Sigmoid colon (tissue), 7 donors: ENCODE results near the gene OR56A4. TPM values are rescaled to one million over a fixed set of nuclear protein-coding genes. Genes with fewer than 3 reads are reported as not detected.

ENCODE experiments used
- DNase-seq: peaks from one replicate; pipeline ENCODE4 v3.0.0-alpha.2; 2019
- H3K27ac ChIP-seq, 4 donors: fragments of 200-600 bp; sonication (generic); one replicate each; pipeline ENCODE4 v1.5.1; 2016 to 2019; ENCODE audit warnings: mild to moderate bottlenecking in 1 of 4
- H3K27me3 ChIP-seq, 3 donors: fragments of 200-600 bp; sonication (generic); one replicate each; pipeline ENCODE4 v1.5.1; 2019; ENCODE audit warnings: mild to moderate bottlenecking in 1 of 3
- H3K36me3 ChIP-seq, 4 donors: fragments of 200-600 bp; sonication (generic); one replicate each; pipeline ENCODE4 v1.5.1; 2016 to 2019
- H3K4me1 ChIP-seq, 4 donors: fragments of 200-600 bp; sonication (generic); one replicate each; pipeline ENCODE4 v1.5.1; 2017 to 2019
- H3K4me3 ChIP-seq, 4 donors: fragments of 200-600 bp; sonication (generic); one replicate each; pipeline ENCODE4 v1.5.1; 2017 to 2019; ENCODE audit warnings: mild to moderate bottlenecking in 2 of 4, moderate library complexity in 1 of 4
- H3K9me3 ChIP-seq, 4 donors: fragments of 200-600 bp in 3 of 4; sonication (generic) in 3 of 4; one replicate each; pipeline versions ENCODE4 v1.5.1 to v1.6.1; 2013 to 2019
- EP300 ChIP-seq, 4 donors: sonication (generic); formaldehyde crosslinking; IDR thresholded peaks; one replicate each; pipeline ENCODE4 v1.6.1; 2017; ENCODE audit warnings: antibody characterized with exemption in 4 of 4
- POLR2A ChIP-seq, 2 donors: fragments of 450-650 bp; IDR thresholded peaks; one replicate each; pipeline ENCODE4 v1.6.1; 2016; ENCODE audit warnings: antibody characterized with exemption in 2 of 2, mild to moderate bottlenecking in 2 of 2, moderate library complexity in 2 of 2
- POLR2AphosphoS5 ChIP-seq, 4 donors: sonication (generic); formaldehyde crosslinking; IDR thresholded peaks; one replicate each; pipeline ENCODE4 v1.6.1; 2017; ENCODE audit warnings: antibody characterized with exemption in 4 of 4
- WGBS, 2 donors: extraction: QIAGEN DNeasy Blood & Tissue Kit; methylation state at CpG; one replicate each; pipeline ENCODE4 v1.1.7; 2013; 5-methylcytosine and 5-hydroxymethylcytosine counted together
- intact Hi-C: fragments of 100-400 bp; cut with DNase I; formaldehyde crosslinking; loops from one replicate; pipeline ENCODE4 v1.15.1; 2023
- polyA plus RNA-seq, 3 donors: library from polyadenylated mRNA; stranded (reverse); fragments of 200-250 nt; gene quantifications; one replicate each; pipeline ENCODE4 v1.2.3, GENCODE V29; 2013
- total RNA-seq, 4 donors: library from RNA; depleted of rRNA; stranded (reverse); fragments of >200 nt; gene quantifications; one replicate each; pipeline ENCODE4 v1.1.0, GENCODE V29; 2016
- TF ChIP-seq, protein P1 (sequence below), 4 experiments: fragments of 450-650 bp in 3 of 4; fragments of 200-600 bp in 1 of 4; IDR thresholded peaks; one replicate each; pipeline ENCODE4 v1.5.1; 2016 to 2019; ENCODE audit warnings: antibody characterized with exemption in 4 of 4, mild to moderate bottlenecking in 3 of 4, moderate library complexity in 2 of 4
- donor health status: healthy with polysubstance abuse.
- donor health status: Bipolar disorder and iron deficiency.
- donor health status: healthy.

Gene OR56A4
- total RNA-seq (not detected), polyA plus RNA-seq (not detected)

DNA sequence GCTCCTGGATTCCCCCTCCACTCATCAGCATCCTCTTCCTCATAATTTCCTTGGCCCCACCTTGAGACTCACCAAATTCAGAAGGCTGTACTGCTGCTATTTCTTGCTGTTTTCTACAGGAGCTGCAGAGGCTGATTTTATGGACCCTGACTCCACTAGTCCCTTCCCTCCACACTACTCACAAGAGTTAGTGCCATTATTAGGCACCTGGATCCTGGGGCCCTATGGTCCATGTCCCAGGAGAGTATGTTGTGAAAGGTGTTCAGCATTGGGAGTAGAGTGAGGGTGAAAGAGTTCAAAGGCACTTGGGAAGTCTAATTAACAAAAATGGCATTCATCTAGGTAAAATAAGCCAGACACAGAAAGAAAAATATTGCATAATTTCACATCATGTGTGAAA lies at the start of gene OR56A4:
Gene OR56A4, minus strand, starts transcription at position 101 of the 400 bp plus-strand sequence. CDS start 3,954 bp downstream, outside the sequence.
- Histone ChIP-seq H3K27me3 (no peaks in the 10 kb centered on the region), H3K27ac (no peak within 1 kb of the TSS), H3K36me3 (no peaks in the 10 kb centered on the region), H3K4me1 (no peaks in the 10 kb centered on the region), H3K4me3 (no peak within 1 kb of the TSS), H3K9me3 (no peaks in the 10 kb centered on the region)
- TF ChIP-seq, protein P1, sequence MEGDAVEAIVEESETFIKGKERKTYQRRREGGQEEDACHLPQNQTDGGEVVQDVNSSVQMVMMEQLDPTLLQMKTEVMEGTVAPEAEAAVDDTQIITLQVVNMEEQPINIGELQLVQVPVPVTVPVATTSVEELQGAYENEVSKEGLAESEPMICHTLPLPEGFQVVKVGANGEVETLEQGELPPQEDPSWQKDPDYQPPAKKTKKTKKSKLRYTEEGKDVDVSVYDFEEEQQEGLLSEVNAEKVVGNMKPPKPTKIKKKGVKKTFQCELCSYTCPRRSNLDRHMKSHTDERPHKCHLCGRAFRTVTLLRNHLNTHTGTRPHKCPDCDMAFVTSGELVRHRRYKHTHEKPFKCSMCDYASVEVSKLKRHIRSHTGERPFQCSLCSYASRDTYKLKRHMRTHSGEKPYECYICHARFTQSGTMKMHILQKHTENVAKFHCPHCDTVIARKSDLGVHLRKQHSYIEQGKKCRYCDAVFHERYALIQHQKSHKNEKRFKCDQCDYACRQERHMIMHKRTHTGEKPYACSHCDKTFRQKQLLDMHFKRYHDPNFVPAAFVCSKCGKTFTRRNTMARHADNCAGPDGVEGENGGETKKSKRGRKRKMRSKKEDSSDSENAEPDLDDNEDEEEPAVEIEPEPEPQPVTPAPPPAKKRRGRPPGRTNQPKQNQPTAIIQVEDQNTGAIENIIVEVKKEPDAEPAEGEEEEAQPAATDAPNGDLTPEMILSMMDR (IDR thresholded peaks at IDR 0.05), result no peak
- TF ChIP-seq POLR2AphosphoS5 (IDR thresholded peaks at IDR 0.05), result no peak
- TF ChIP-seq POLR2A (IDR thresholded peaks at IDR 0.05), result no peak
- TF ChIP-seq EP300 (IDR thresholded peaks at IDR 0.05), result no peak
- intact Hi-C loops, result no loop called here
- DNase-seq, result no peak

DNA sequence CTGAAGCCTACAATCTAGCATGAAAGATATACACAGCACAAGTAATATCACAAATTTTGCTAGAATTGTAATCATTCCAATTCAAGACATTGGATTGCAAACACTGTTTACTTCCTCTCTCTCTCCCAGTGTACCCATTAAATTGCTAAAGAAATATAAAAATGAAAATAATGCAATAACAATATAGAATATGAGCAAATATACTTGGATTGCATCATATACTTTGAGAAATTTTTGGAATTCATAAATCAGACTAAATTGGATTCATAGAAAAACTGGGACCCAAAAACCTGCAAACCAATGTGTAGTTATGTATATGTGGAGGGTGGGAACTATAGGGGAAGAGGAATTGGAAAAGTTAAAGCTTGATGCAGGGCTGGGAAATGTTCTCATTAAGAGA lies 48.8 kb upstream of the OR56A4 start:
- H3K4me1 ChIP-seq, result no peaks in the 10 kb centered on the region
- intact Hi-C loops, result no loop called here
- no peaks in the 10 kb centered on the region for H3K9me3 ChIP-seq
- H3K27me3 ChIP-seq, result no peaks in the 10 kb centered on the region
- no peaks in the 10 kb centered on the region for H3K36me3 ChIP-seq
- TF ChIP-seq, protein P1 (IDR thresholded peaks at IDR 0.05), result no peak
- TF ChIP-seq POLR2AphosphoS5 (IDR thresholded peaks at IDR 0.05) (no peak), POLR2A (IDR thresholded peaks at IDR 0.05) (no peak), EP300 (IDR thresholded peaks at IDR 0.05) (no peak)
- no peak overlapping the region for H3K4me3 ChIP-seq
- DNase-seq, result no peak
- no peak overlapping the region for H3K27ac ChIP-seq

- no peak for DNase-seq
- H3K27me3 ChIP-seq, result no peaks in the 10 kb centered on the region
- H3K36me3 ChIP-seq, result no peaks in the 10 kb centered on the region
- TF ChIP-seq, protein P1 (IDR thresholded peaks at IDR 0.05), result no peak
- TF ChIP-seq POLR2A (IDR thresholded peaks at IDR 0.05) (no peak), EP300 (IDR thresholded peaks at IDR 0.05) (no peak), POLR2AphosphoS5 (IDR thresholded peaks at IDR 0.05) (no peak)
- WGBS, 2 donors, result 74 to 78% methylated on average over 3 of the region's 3 CpGs
- no peaks in the 10 kb centered on the region for H3K9me3 ChIP-seq
- H3K4me1 ChIP-seq, result no peaks in the 10 kb centered on the region
- intact Hi-C loops, result no loop called here
- H3K27ac ChIP-seq, result no peak overlapping the region
- no peak overlapping the region for H3K4me3 ChIP-seq
Observed at GRCh38 chr11:6052374-6052773, 45.6 kb upstream of the OR56A4 start.

- intact Hi-C loops, result no loop called here
- H3K27me3 ChIP-seq, result no peaks in the 10 kb centered on the region
- H3K36me3 ChIP-seq, result no peaks in the 10 kb centered on the region
- H3K4me1 ChIP-seq, result no peaks in the 10 kb centered on the region
- 44 to 45% methylated on average over 4 of the region's 4 CpGs for WGBS, 2 donors
- no peak for DNase-seq
- no peaks in the 10 kb centered on the region for H3K9me3 ChIP-seq
- TF ChIP-seq EP300 (IDR thresholded peaks at IDR 0.05), result no peak
- TF ChIP-seq, protein P1 (IDR thresholded peaks at IDR 0.05), result no peak
- no peak for TF ChIP-seq POLR2AphosphoS5 (IDR thresholded peaks at IDR 0.05)
- no peak for TF ChIP-seq POLR2A (IDR thresholded peaks at IDR 0.05)
- no peak overlapping the region for H3K27ac ChIP-seq
- H3K4me3 ChIP-seq, result no peak overlapping the region
Observed at GRCh38 chr11:6040874-6041273, 34.1 kb upstream of the OR56A4 start.

DNA sequence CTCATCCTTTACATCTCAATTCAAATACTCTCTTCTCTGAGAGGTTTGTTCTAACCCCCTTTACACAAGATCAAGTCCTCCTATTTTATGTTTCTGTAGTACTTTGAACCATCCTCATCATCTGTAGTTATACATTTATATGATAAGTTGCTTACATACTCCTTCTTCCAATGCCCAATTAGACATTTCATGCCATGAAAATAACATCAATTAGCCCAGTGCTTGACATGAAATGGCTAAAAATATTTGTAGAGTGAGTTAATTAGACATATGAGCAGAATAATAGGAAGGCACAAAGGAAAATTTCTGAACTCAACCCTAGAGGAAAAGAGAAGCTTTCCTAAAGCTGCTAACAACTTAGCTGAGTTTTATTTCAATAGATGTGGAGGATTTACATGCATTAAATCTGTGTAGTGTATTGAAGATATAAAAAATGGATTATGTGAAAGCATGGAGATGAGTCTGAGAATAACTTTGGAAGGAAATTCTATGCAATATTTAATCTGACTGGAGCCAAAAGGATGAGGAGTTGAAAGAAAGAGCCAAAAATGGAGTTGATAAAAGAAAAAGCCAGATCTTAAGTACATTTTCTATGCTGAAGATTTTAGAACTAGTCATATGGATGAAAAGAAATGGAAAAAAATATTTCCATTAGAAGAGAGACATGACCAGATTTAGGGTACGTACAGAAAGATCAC lies 24.1 kb upstream of the OR56A4 start, which contains the start of gene OR56A1:
Gene OR56A1, minus strand, starts transcription at position 51 of the 698 bp plus-strand sequence. CDS start 3,066 bp downstream, outside the sequence.
- Histone ChIP-seq H3K36me3 (no peaks in the 10 kb centered on the region), H3K27me3 (peaks cover 0 to 5% (median 0%) of the 10 kb centered on the region in 3 donors), H3K4me3 (no peak within 1 kb of the TSS), H3K4me1 (peaks cover 0 to 8% (median 0%) of the 10 kb centered on the region in 4 donors), H3K9me3 (no peaks in the 10 kb centered on the region), H3K27ac (no peak within 1 kb of the TSS)
- intact Hi-C loops, result no loop called here
- DNase-seq, result no peak
- TF ChIP-seq, protein P1 (IDR thresholded peaks at IDR 0.05), result no peak
- TF ChIP-seq POLR2AphosphoS5 (IDR thresholded peaks at IDR 0.05) (no peak), POLR2A (IDR thresholded peaks at IDR 0.05) (no peak), EP300 (IDR thresholded peaks at IDR 0.05) (no peak)
- 82 to 93% methylated on average over 1 of the region's 1 CpG for WGBS, 2 donors
